NCI-H446 treated with DMSO at 0.1 percent for 48 hours (cell line): ENCODE data around the gene DPP10.

Experiments used
- DNase-seq: peaks from one replicate; lab custom pipeline; 2025; lab: John Stamatoyannopoulos, UW

The DPP10 gene

GRCh38 chr2:114810092-114810491 is 367.7 kb downstream of the DPP10 start:
- DNase-seq, result no peak

- no peak for DNase-seq
Observed at GRCh38 chr2:114812261-114812660, 369.8 kb downstream of the DPP10 start.

GRCh38 chr2:114814355-114814754 is 371.9 kb downstream of the DPP10 start:
- DNase-seq, result no peak

- no peak for DNase-seq
Observed at GRCh38 chr2:114821055-114821454, 378.6 kb downstream of the DPP10 start.

- DNase-seq, result no peak
Observed at GRCh38 chr2:114843963-114844362, 401.5 kb downstream of the DPP10 start.

- DNase-seq, result no peak
Observed at GRCh38 chr2:114857196-114857595, 414.8 kb downstream of the DPP10 start.

GRCh38 chr2:114859726-114860510 is 417.5 kb downstream of the DPP10 start:
- DNase-seq, result no peak

GRCh38 chr2:114862243-114862642 is 419.8 kb downstream of the DPP10 start:
- DNase-seq, result no peak

- DNase-seq, result no peak
Observed at GRCh38 chr2:114864901-114865300, 422.5 kb downstream of the DPP10 start.

GRCh38 chr2:114880046-114880445 is 437.6 kb downstream of the DPP10 start:
- DNase-seq, result no peak

GRCh38 chr2:114919985-114920384 is 477.5 kb downstream of the DPP10 start:
- DNase-seq, result no peak

- no peak for DNase-seq
Observed at GRCh38 chr2:114922076-114922475, 479.6 kb downstream of the DPP10 start.

GRCh38 chr2:114925296-114926255 is 483.1 kb downstream of the DPP10 start:
- DNase-seq, result no peak

GRCh38 chr2:114926303-114926702 is 483.9 kb downstream of the DPP10 start:
- no peak for DNase-seq

- no peak for DNase-seq
Observed at GRCh38 chr2:114929225-114929624, 486.8 kb downstream of the DPP10 start.

GRCh38 chr2:114933671-114934241 is 491.3 kb downstream of the DPP10 start:
- DNase-seq, result no peak

- DNase-seq, result no peak
Observed at GRCh38 chr2:114935031-114935430, 492.6 kb downstream of the DPP10 start.

- no peak for DNase-seq
Observed at GRCh38 chr2:114937366-114937930, 495.0 kb downstream of the DPP10 start.

- no peak for DNase-seq
Observed at GRCh38 chr2:114940785-114941458, 498.5 kb downstream of the DPP10 start.

GRCh38 chr2:114949228-114949804 is 506.9 kb downstream of the DPP10 start:
- DNase-seq, result no peak

GRCh38 chr2:114960389-114960788 is 517.9 kb downstream of the DPP10 start:
- no peak for DNase-seq
